Stimulated activated CD8-positive, alpha-beta memory T cell treated with anti-CD3 and anti-CD28 coated beads, Interleukin-12 subunit alpha, Interleukin-12 subunit beta, amount 100 ng/mL, for 4 hours (primary cell): ENCODE results near the gene CYB5RL.

Experiments
- DNase-seq: peaks from one replicate; pipeline ENCODE4 v3.0.0-alpha.2; 2020; ENCODE audit warnings: low read depth

The CYB5RL gene

GRCh38 chr1:54158071-54158470, 41.8 kb downstream of the CYB5RL start:
- no peak for DNase-seq

- DNase-seq = no peak
These were observed 42.4 kb downstream of the CYB5RL start for GRCh38 chr1:54157401-54157800.

GRCh38 chr1:54156986-54157385, 42.8 kb downstream of the CYB5RL start:
- no peak for DNase-seq

GRCh38 chr1:54156201-54156600, 43.6 kb downstream of the CYB5RL start:
- DNase-seq = no peak

GRCh38 chr1:54153535-54154439, 46.0 kb downstream of the CYB5RL start:
- no peak for DNase-seq

- no peak for DNase-seq
These were observed 47.1 kb downstream of the CYB5RL start, which contains the start of gene CDCP2 for GRCh38 chr1:54152696-54153095. CDCP2 (minus strand) TSS chr1:54153000; CDS start chr1:54152922, 78 bp downstream.

- DNase-seq = no peak
These were observed 48.8 kb downstream of the CYB5RL start for GRCh38 chr1:54151013-54151412.
